ENCODE data around the gene ARL6IP4.

DNA sequence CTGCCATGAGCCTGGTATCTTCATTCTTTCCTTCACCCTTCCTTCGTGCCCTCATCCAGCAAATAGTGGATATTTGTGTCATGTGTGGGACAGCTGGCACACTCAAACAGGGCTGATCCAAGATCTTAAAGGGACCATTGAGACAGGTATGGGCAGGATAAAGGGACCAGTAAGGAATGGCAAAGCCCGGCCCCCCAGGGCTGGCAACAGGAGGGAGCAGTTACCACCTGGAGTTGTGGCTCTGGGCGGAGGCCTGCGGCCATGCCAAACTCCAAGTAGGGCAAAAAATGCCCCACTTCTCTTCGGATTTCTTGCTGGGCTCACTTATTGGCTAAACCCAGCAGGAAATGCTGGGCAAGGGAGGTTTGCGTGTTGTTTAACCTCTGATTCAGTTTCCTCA, 3.3 kb upstream of the ARL6IP4 start:
- no peak for TF ChIP-seq POLR2A (IDR thresholded peaks at IDR 0.05; ENCODE audit: low read length)
- no peak for TF ChIP-seq TFCP2L1 (CRISPR knock-in tag; IDR thresholded peaks at IDR 0.05)
- TF ChIP-seq, protein P1, sequence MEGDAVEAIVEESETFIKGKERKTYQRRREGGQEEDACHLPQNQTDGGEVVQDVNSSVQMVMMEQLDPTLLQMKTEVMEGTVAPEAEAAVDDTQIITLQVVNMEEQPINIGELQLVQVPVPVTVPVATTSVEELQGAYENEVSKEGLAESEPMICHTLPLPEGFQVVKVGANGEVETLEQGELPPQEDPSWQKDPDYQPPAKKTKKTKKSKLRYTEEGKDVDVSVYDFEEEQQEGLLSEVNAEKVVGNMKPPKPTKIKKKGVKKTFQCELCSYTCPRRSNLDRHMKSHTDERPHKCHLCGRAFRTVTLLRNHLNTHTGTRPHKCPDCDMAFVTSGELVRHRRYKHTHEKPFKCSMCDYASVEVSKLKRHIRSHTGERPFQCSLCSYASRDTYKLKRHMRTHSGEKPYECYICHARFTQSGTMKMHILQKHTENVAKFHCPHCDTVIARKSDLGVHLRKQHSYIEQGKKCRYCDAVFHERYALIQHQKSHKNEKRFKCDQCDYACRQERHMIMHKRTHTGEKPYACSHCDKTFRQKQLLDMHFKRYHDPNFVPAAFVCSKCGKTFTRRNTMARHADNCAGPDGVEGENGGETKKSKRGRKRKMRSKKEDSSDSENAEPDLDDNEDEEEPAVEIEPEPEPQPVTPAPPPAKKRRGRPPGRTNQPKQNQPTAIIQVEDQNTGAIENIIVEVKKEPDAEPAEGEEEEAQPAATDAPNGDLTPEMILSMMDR (IDR thresholded peaks at IDR 0.05) = no peak
- TF ChIP-seq, protein P2, sequence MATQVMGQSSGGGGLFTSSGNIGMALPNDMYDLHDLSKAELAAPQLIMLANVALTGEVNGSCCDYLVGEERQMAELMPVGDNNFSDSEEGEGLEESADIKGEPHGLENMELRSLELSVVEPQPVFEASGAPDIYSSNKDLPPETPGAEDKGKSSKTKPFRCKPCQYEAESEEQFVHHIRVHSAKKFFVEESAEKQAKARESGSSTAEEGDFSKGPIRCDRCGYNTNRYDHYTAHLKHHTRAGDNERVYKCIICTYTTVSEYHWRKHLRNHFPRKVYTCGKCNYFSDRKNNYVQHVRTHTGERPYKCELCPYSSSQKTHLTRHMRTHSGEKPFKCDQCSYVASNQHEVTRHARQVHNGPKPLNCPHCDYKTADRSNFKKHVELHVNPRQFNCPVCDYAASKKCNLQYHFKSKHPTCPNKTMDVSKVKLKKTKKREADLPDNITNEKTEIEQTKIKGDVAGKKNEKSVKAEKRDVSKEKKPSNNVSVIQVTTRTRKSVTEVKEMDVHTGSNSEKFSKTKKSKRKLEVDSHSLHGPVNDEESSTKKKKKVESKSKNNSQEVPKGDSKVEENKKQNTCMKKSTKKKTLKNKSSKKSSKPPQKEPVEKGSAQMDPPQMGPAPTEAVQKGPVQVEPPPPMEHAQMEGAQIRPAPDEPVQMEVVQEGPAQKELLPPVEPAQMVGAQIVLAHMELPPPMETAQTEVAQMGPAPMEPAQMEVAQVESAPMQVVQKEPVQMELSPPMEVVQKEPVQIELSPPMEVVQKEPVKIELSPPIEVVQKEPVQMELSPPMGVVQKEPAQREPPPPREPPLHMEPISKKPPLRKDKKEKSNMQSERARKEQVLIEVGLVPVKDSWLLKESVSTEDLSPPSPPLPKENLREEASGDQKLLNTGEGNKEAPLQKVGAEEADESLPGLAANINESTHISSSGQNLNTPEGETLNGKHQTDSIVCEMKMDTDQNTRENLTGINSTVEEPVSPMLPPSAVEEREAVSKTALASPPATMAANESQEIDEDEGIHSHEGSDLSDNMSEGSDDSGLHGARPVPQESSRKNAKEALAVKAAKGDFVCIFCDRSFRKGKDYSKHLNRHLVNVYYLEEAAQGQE (IDR thresholded peaks at IDR 0.05) = no peak
- TF ChIP-seq, protein P3, sequence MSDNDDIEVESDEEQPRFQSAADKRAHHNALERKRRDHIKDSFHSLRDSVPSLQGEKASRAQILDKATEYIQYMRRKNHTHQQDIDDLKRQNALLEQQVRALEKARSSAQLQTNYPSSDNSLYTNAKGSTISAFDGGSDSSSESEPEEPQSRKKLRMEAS (IDR thresholded peaks at IDR 0.05) = no peak
- no peak for TF ChIP-seq CEBPB (IDR thresholded peaks at IDR 0.05)
- TF ChIP-seq CHD2 (IDR thresholded peaks at IDR 0.05; ENCODE audit: low read length, partially characterized antibody) = no peak
- no peak for TF ChIP-seq RAD21 (conservative IDR thresholded peaks at IDR 0.05 in 1 of 2, IDR thresholded peaks at IDR 0.05 in 1 of 2)
- no peak for TF ChIP-seq POLR2AphosphoS2 (conservative IDR thresholded peaks at IDR 0.05; ENCODE audit: low read length)
- TF ChIP-seq, protein P4, sequence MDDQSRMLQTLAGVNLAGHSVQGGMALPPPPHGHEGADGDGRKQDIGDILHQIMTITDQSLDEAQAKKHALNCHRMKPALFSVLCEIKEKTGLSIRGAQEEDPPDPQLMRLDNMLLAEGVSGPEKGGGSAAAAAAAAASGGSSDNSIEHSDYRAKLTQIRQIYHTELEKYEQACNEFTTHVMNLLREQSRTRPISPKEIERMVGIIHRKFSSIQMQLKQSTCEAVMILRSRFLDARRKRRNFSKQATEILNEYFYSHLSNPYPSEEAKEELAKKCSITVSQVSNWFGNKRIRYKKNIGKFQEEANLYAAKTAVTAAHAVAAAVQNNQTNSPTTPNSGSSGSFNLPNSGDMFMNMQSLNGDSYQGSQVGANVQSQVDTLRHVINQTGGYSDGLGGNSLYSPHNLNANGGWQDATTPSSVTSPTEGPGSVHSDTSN (IDR thresholded peaks at IDR 0.05) = no peak
- TF ChIP-seq, protein P5, sequence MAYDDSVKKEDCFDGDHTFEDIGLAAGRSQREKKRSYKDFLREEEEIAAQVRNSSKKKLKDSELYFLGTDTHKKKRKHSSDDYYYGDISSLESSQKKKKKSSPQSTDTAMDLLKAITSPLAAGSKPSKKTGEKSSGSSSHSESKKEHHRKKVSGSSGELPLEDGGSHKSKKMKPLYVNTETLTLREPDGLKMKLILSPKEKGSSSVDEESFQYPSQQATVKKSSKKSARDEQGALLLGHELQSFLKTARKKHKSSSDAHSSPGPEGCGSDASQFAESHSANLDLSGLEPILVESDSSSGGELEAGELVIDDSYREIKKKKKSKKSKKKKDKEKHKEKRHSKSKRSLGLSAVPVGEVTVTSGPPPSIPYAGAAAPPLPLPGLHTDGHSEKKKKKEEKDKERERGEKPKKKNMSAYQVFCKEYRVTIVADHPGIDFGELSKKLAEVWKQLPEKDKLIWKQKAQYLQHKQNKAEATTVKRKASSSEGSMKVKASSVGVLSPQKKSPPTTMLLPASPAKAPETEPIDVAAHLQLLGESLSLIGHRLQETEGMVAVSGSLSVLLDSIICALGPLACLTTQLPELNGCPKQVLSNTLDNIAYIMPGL (CRISPR knock-in tag; IDR thresholded peaks at IDR 0.05; ENCODE audit: borderline replicate concordance) = no peak

Measured in A549 (cell line).